GM10248 (cell line): Measurements from ENCODE around the gene HPSE2.
"Not testable (repeated sequence)": the region's sequence is repeated elsewhere in the genome, so short reads cannot be mapped to it uniquely, and the experiment has no call there.

ENCODE experiments used
- CTCF ChIA-PET: fragments of 300-600 bp; sonication (Branson Sonifier 250); formaldehyde crosslinking; extraction: SDS; loops from one replicate; lab custom pipeline; 2021; ENCODE audit warnings: antibody characterized with exemption; lab: Yijun Ruan, JAX
- POLR2A ChIA-PET: fragments of 350-650 bp; sonication (Branson Sonifier 250); formaldehyde crosslinking; extraction: SDS; loops from one replicate; lab custom pipeline; 2020; ENCODE audit warnings: antibody characterized with exemption; lab: Yijun Ruan, JAX
- DNase-seq: peaks from one replicate; pipeline ENCODE4 v3.0.0; 2012; ENCODE audit errors: extremely low spot score
- CTCF ChIP-seq: IDR thresholded peaks from 2 replicates; pipeline ENCODE4 v1.5.1; 2012; ENCODE audit warnings: mild to moderate bottlenecking, low read depth; ENCODE audit errors: extremely low read depth, missing control alignments, control extremely low read depth

Gene HPSE2

GRCh38 chr10:98568551-98568950 is 667.1 kb downstream of the HPSE2 start:
- CTCF ChIA-PET = no interaction called here
- POLR2A ChIA-PET = no interaction called here
- DNase-seq = no peak
- TF ChIP-seq CTCF = no peak

- TF ChIP-seq CTCF = no peak
- POLR2A ChIA-PET = no interaction called here
- CTCF ChIA-PET = interaction anchor here (0.8 to 1.3 kb wide), 3 partner anchors 11 to 107 kb away, joined by 3 to 4 read pairs (median 3); no protein-coding TSS in a partner anchor
- no peak for DNase-seq
Measured at GRCh38 chr10:98567391-98568133, 668.1 kb downstream of the HPSE2 start.

- ChIA-PET POLR2A (no interaction called here), CTCF (no interaction called here)
- no peak for DNase-seq
- TF ChIP-seq CTCF = no peak
Measured at GRCh38 chr10:98563811-98564210, 671.8 kb downstream of the HPSE2 start.

GRCh38 chr10:98560565-98560964 is 675.1 kb downstream of the HPSE2 start:
- ChIA-PET CTCF (interaction anchor here (1.0 kb wide), 1 partner anchor 9 kb away, joined by 3 read pairs; no protein-coding TSS in a partner anchor), POLR2A (no interaction called here)
- DNase-seq = no peak
- no peak for TF ChIP-seq CTCF

- DNase-seq = no peak
- POLR2A ChIA-PET = no interaction called here
- TF ChIP-seq CTCF = no peak
- CTCF ChIA-PET = interaction anchor here (0.9 to 1.6 kb wide), 3 partner anchors 33 to 89 kb away, joined by 3 to 5 read pairs (median 3); no protein-coding TSS in a partner anchor
Measured at GRCh38 chr10:98556061-98556460, 679.6 kb downstream of the HPSE2 start.

GRCh38 chr10:98555021-98555619 is 680.5 kb downstream of the HPSE2 start:
- no peak for TF ChIP-seq CTCF
- ChIA-PET POLR2A (no interaction called here), CTCF (interaction anchor here (1.2 to 1.6 kb wide), 3 partner anchors 27 to 88 kb away, joined by 3 to 5 read pairs (median 3); no protein-coding TSS in a partner anchor)
- DNase-seq = no peak

- CTCF ChIA-PET, DNase-seq, POLR2A ChIA-PET: not testable (repeated sequence)
Measured at GRCh38 chr10:98541561-98541960, 694.1 kb downstream of the HPSE2 start.
